Stomach (tissue), 9 donors: ENCODE measurements around the gene RUNX1. TPM values are rescaled to one million over a fixed set of nuclear protein-coding genes. Genes with fewer than 3 reads are reported as not detected.

Experiments used
- DNase-seq, 2 donors: peaks; one replicate each; pipeline versions ENCODE4 v3.0.0 to v3.0.0-alpha.2; 2013 to 2019
- H3K27ac ChIP-seq, 5 donors: fragments of 200-600 bp in 4 of 5; sonication (generic) in 4 of 5; one replicate each; pipeline ENCODE4 v1.5.1; 2013 to 2019; ENCODE audit warnings: mild to moderate bottlenecking in 1 of 5, moderate library complexity in 1 of 5
- H3K27me3 ChIP-seq, 3 donors: fragments of 200-600 bp; sonication (generic); one replicate each; pipeline ENCODE4 v1.5.1; 2017 to 2019; ENCODE audit warnings: mixed run types in 1 of 3
- H3K36me3 ChIP-seq, 4 donors: fragments of 200-600 bp; sonication (generic); 1 replicate in 3 of 4; 2 replicates in 1 of 4; pipeline ENCODE4 v1.5.1; 2016 to 2019
- H3K4me1 ChIP-seq, 4 donors: fragments of 200-600 bp; sonication (generic); one replicate each; pipeline ENCODE4 v1.5.1; 2016 to 2019
- H3K4me3 ChIP-seq, 4 donors: fragments of 200-600 bp; sonication (generic) in 3 of 4; one replicate each; pipeline ENCODE4 v1.5.1; 2016 to 2019; ENCODE audit warnings: mild to moderate bottlenecking in 1 of 4
- H3K9me3 ChIP-seq, 4 donors: fragments of 200-600 bp; sonication (generic); one replicate each; pipeline ENCODE4 v1.5.1; 2016 to 2019
- CTCF ChIP-seq, 7 experiments: fragments of 450-650 bp in 4 of 7; fragments of 200-600 bp in 3 of 7; sonication (generic) in 3 of 7; IDR thresholded peaks; one replicate each; pipeline ENCODE4 v1.5.1; 2016 to 2019; ENCODE audit warnings: antibody characterized with exemption in 7 of 7, control low read depth in 2 of 7, mild to moderate bottlenecking in 1 of 7
- EP300 ChIP-seq: sonication (generic); formaldehyde crosslinking; IDR thresholded peaks from one replicate; pipeline ENCODE4 v1.6.1; 2017; ENCODE audit warnings: antibody characterized with exemption
- POLR2A ChIP-seq, 4 donors: fragments of 450-650 bp; IDR thresholded peaks; one replicate each; pipeline ENCODE4 v1.6.1; 2016; ENCODE audit warnings: antibody characterized with exemption in 4 of 4, control low read depth in 2 of 4, mild to moderate bottlenecking in 1 of 4, moderate library complexity in 1 of 4
- POLR2AphosphoS5 ChIP-seq, 3 donors: sonication (generic); formaldehyde crosslinking; IDR thresholded peaks; one replicate each; pipeline ENCODE4 v1.6.1; 2016; ENCODE audit warnings: antibody characterized with exemption in 3 of 3
- WGBS, 5 donors: extraction: QIAGEN DNeasy Blood & Tissue Kit in 3 of 5; methylation state at CpG; one replicate each; pipeline versions ENCODE4 v1.1.5 to v1.1.7; 2013 to 2018; 5-methylcytosine and 5-hydroxymethylcytosine counted together
- intact Hi-C: fragments of 100-400 bp; cut with DNase I; formaldehyde crosslinking; loops from one replicate; pipeline ENCODE4 v1.15.1; 2023; ENCODE audit warnings: low total_unique reads
- polyA plus RNA-seq, 3 donors: library from polyadenylated mRNA; stranded (reverse); fragments of 200-250 nt; gene quantifications; one replicate each; pipeline ENCODE4 v1.2.3, GENCODE V29; 2013
- total RNA-seq, 5 donors: library from RNA; depleted of rRNA; stranded (reverse); fragments of >200 nt; gene quantifications; one replicate each; pipeline versions ENCODE4 v1.1.0 to v1.2.3, GENCODE V29; 2014 to 2016
- donor health status: healthy with polysubstance abuse.
- donor health status: Bipolar disorder and iron deficiency.
- donor health status: healthy.

The RUNX1 gene
- total and polyA plus RNA-seq, 8 donors = 8.0 to 213 (median 40.0) TPM

- Histone ChIP-seq H3K9me3 (no peaks in the 10 kb centered on the region), H3K36me3 (peaks cover 31 to 84% (median 68%) of the 10 kb centered on the region in 4 donors), H3K4me3 (no peak overlapping the region), H3K27me3 (no peaks in the 10 kb centered on the region), H3K4me1 (peaks cover 3 to 42% (median 23%) of the 10 kb centered on the region in 4 donors), H3K27ac (no peak overlapping the region)
- intact Hi-C loops = no loop called here
- TF ChIP-seq CTCF (IDR thresholded peaks at IDR 0.05) = no peak
- TF ChIP-seq EP300 = no peak
- no peak for TF ChIP-seq POLR2A (IDR thresholded peaks at IDR 0.05)
- TF ChIP-seq POLR2AphosphoS5 (IDR thresholded peaks at IDR 0.05) = no peak
- 34 to 56% (median 53%) methylated on average over 5 of the region's 5 CpGs for WGBS, 5 donors
- no peak for DNase-seq
Observed at GRCh38 chr21:34859976-34860653, 189.0 kb downstream of the RUNX1 start.

- Histone ChIP-seq H3K4me3 (no peak overlapping the region), H3K36me3 (peaks cover 36 to 84% (median 75%) of the 10 kb centered on the region in 4 donors), H3K27ac (peak overlapping the region in 1 of 5 donors; percentile 10), H3K9me3 (no peaks in the 10 kb centered on the region), H3K4me1 (peaks cover 0 to 27% (median 8%) of the 10 kb centered on the region in 4 donors), H3K27me3 (no peaks in the 10 kb centered on the region)
- no peak for DNase-seq
- no peak for TF ChIP-seq CTCF (IDR thresholded peaks at IDR 0.05)
- TF ChIP-seq POLR2AphosphoS5 (IDR thresholded peaks at IDR 0.05) = no peak
- no peak for TF ChIP-seq EP300
- TF ChIP-seq POLR2A (IDR thresholded peaks at IDR 0.05) = no peak
- intact Hi-C loops = no loop called here
- WGBS, 5 donors = 44 to 60% (median 57%) methylated on average over 3 of the region's 3 CpGs
Observed at GRCh38 chr21:34858559-34858958, 190.5 kb downstream of the RUNX1 start.

- intact Hi-C loops = no loop called here
- H3K9me3 ChIP-seq = no peaks in the 10 kb centered on the region
- no peak overlapping the region for H3K4me3 ChIP-seq
- H3K4me1 ChIP-seq = peaks cover 0 to 27% (median 7%) of the 10 kb centered on the region in 4 donors
- WGBS, 5 donors = 63 to 72% (median 69%) methylated on average over 4 of the region's 4 CpGs
- no peaks in the 10 kb centered on the region for H3K27me3 ChIP-seq
- H3K36me3 ChIP-seq = peaks cover 43 to 91% (median 82%) of the 10 kb centered on the region in 4 donors
- H3K27ac ChIP-seq = peak overlapping the region in 3 of 5 donors; percentile 8 to 23 (median 13)
- DNase-seq = no peak
- TF ChIP-seq EP300 = no peak
- no peak for TF ChIP-seq POLR2AphosphoS5 (IDR thresholded peaks at IDR 0.05)
Observed at GRCh38 chr21:34857874-34858273, 191.2 kb downstream of the RUNX1 start.

GRCh38 chr21:34857122-34857713, 191.9 kb downstream of the RUNX1 start:
- TF ChIP-seq CTCF (IDR thresholded peaks at IDR 0.05) = no peak
- TF ChIP-seq EP300 = no peak
- TF ChIP-seq POLR2AphosphoS5 (IDR thresholded peaks at IDR 0.05) = no peak
- intact Hi-C loops = no loop called here
- 46 to 65% (median 60%) methylated on average over 9 of the region's 9 CpGs for WGBS, 5 donors
- no peak overlapping the region for H3K4me3 ChIP-seq
- peaks cover 0 to 27% (median 7%) of the 10 kb centered on the region in 4 donors for H3K4me1 ChIP-seq
- peak overlapping the region in 4 of 5 donors; percentile 8 to 23 (median 13) for H3K27ac ChIP-seq
- no peak for DNase-seq
- H3K9me3 ChIP-seq = no peaks in the 10 kb centered on the region
- peaks cover 45 to 93% (median 86%) of the 10 kb centered on the region in 4 donors for H3K36me3 ChIP-seq
- no peaks in the 10 kb centered on the region for H3K27me3 ChIP-seq
